AG04449 (cell line): ENCODE results near the gene ZNF831.

ENCODE experiments used
- CTCF ChIA-PET: fragments of 350-600 bp; formaldehyde crosslinking; extraction: SDS; loops from one replicate; lab custom pipeline; 2021; ENCODE audit warnings: antibody characterized with exemption; lab: Yijun Ruan, JAX
- POLR2A ChIA-PET: fragments of 400-600, 350-600 bp; formaldehyde crosslinking; extraction: SDS; loops from one replicate; lab custom pipeline; 2020; ENCODE audit warnings: antibody characterized with exemption, inconsistent platforms; lab: Yijun Ruan, JAX
- DNase-seq: peaks from one replicate; pipeline ENCODE4 v3.0.0-alpha.2; 2010; ENCODE audit warnings: low read depth, low spot score
- H3K4me3 ChIP-seq: 2 replicates; pipeline ENCODE4 v1.5.1; 2011; ENCODE audit warnings: low read depth, mild to moderate bottlenecking, control low read depth, low read length
- CTCF ChIP-seq: IDR thresholded peaks from one replicate; pipeline ENCODE4 v1.5.1; 2011; ENCODE audit warnings: mild to moderate bottlenecking, moderate library complexity, low read length, control low read depth, inconsistent platforms; ENCODE audit not compliant: insufficient read depth; ENCODE audit errors: missing control alignments

ZNF831 gene

DNA sequence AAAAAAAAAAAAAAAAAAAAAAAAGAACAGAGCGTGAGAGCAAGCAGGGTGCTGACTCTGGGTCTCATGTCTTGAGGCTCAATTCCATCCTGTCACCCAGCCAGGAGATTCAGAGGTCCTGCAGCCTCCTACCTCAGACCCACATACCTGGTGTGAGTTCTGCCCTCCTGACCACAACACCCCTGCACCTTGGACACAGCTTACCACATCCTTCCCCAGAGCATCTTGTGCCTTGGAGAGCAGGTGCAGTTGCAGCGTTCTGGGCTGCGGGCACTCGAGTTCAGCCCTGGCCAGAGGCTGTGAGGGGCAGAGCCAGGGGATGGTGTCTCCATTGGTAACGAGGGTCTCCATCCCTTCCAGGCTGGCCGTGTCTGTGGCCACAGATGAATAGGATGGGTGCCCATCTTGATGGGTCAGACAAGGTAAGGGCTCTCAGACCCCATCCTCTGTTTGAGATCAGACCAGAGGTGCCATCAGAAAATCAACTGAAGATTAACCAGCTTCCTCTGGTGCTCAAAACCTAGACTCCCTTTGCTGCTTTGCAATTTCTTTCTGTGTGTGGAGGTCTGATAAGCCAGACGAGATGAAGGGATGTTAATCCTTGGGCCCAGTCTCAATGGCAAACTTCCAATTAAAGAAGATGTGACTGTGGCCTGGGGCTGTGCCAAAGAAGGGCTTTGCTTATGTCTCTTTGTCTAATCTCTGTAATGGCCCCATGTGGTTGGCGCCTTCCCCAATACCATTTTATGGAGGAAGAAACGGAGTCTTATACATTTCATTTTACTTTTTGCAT, 14.7 kb upstream of the ZNF831 start:
- DNase-seq = no peak
- no peak for TF ChIP-seq CTCF
- H3K4me3 ChIP-seq = no peak overlapping the region
- POLR2A ChIA-PET = no interaction called here
- CTCF ChIA-PET = no interaction called here

- no peak for DNase-seq
- no peak for TF ChIP-seq CTCF
- H3K4me3 ChIP-seq = no peak overlapping the region
- POLR2A ChIA-PET = no interaction called here
- CTCF ChIA-PET = no interaction called here
Observed at GRCh38 chr20:59149678-59150504, 13.7 kb upstream of the ZNF831 start.

GRCh38 chr20:59150821-59151251, 12.8 kb upstream of the ZNF831 start:
- H3K4me3 ChIP-seq = no peak overlapping the region
- CTCF ChIA-PET = no interaction called here
- no peak for DNase-seq
- TF ChIP-seq CTCF = no peak
- POLR2A ChIA-PET = no interaction called here

GRCh38 chr20:59151391-59151790, 12.2 kb upstream of the ZNF831 start:
- ChIA-PET POLR2A (no interaction called here), CTCF (no interaction called here)
- no peak for TF ChIP-seq CTCF
- H3K4me3 ChIP-seq = no peak overlapping the region
- DNase-seq = no peak

DNA sequence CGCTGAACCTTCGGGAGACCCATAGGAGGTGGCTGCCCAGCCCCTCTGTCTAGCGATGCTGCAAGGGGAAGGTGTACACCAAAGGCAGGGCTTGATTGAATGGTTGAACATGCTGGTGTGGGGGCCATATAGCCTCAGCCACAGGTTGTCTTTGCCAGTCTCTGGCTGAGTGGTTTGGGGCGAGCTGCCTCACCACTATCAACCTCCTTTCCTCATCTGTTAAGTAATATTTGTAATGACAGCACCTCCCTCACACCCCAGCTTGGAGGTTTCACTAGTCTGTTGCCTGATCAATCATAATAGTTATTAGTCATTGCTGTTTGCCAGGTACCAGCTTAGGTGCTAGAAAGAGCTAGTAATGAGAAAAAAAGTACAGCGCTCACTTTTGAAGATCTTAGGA, 11.8 kb upstream of the ZNF831 start:
- TF ChIP-seq CTCF = no peak
- H3K4me3 ChIP-seq = no peak overlapping the region
- POLR2A ChIA-PET = no interaction called here
- no peak for DNase-seq
- CTCF ChIA-PET = no interaction called here
